ENCODE data around the gene MCAT. TPM values are rescaled to one million over a fixed set of nuclear protein-coding genes. Genes with fewer than 3 reads are reported as not detected.

MCAT gene
- total RNA-seq, 4 donors from 2014 or later, result 15.8 to 21.7 (median 19.2) TPM

GRCh38 chr22:43172191-43172590, 29.0 kb upstream of the MCAT start:
- H3K36me3 ChIP-seq, result peaks cover 0 to 99% of the 10 kb centered on the region in 2 donors
- no peak overlapping the region for H3K27ac ChIP-seq
- no peaks in the 10 kb centered on the region for H3K27me3 ChIP-seq
- H3K4me1 ChIP-seq, result no peaks in the 10 kb centered on the region
- 80 to 100% methylated on average over 2 of the region's 19 CpGs for WGBS, 2 donors (ENCODE audit: low coverage in 1 of 2)
- TF ChIP-seq EP300 (IDR thresholded peaks at IDR 0.05) (no peak), POLR2A (IDR thresholded peaks at IDR 0.05) (no peak), POLR2AphosphoS5 (IDR thresholded peaks at IDR 0.05) (no peak), CTCF (IDR thresholded peaks at IDR 0.05) (no peak)
- no peak for ATAC-seq
- no peak overlapping the region for H3K4me3 ChIP-seq
- H3K9me3 ChIP-seq, result no peaks in the 10 kb centered on the region

- no peak overlapping the region for H3K4me3 ChIP-seq
- H3K27ac ChIP-seq, result no peak overlapping the region
- no peak for ATAC-seq
- no peaks in the 10 kb centered on the region for H3K9me3 ChIP-seq
- no peak for TF ChIP-seq POLR2A (IDR thresholded peaks at IDR 0.05)
- no peak for TF ChIP-seq EP300 (IDR thresholded peaks at IDR 0.05)
- TF ChIP-seq POLR2AphosphoS5 (IDR thresholded peaks at IDR 0.05), result no peak
- no peak for TF ChIP-seq CTCF (IDR thresholded peaks at IDR 0.05)
- 100% methylated on average over 1 of the region's 12 CpGs; no CpG with 5 or more reads in 1 of the 2 donors for WGBS, 2 donors (ENCODE audit: low coverage in 1 of 2)
- no peaks in the 10 kb centered on the region for H3K4me1 ChIP-seq
- H3K27me3 ChIP-seq, result no peaks in the 10 kb centered on the region
- H3K36me3 ChIP-seq, result peaks cover 0 to 100% of the 10 kb centered on the region in 2 donors
Measured at GRCh38 chr22:43171607-43172006, 28.4 kb upstream of the MCAT start.

- H3K4me1 ChIP-seq, result no peaks in the 10 kb centered on the region
- no peaks in the 10 kb centered on the region for H3K9me3 ChIP-seq
- no peak for ATAC-seq
- TF ChIP-seq CTCF (IDR thresholded peaks at IDR 0.05) (no peak), POLR2A (IDR thresholded peaks at IDR 0.05) (no peak), POLR2AphosphoS5 (IDR thresholded peaks at IDR 0.05) (no peak)
- peaks cover 0 to 99% of the 10 kb centered on the region in 2 donors for H3K36me3 ChIP-seq
- no peaks in the 10 kb centered on the region for H3K27me3 ChIP-seq
- H3K27ac ChIP-seq, result no peak overlapping the region
- no peak overlapping the region for H3K4me3 ChIP-seq
- 90 to 94% methylated on average over 3 to 6 of the region's 14 CpGs for WGBS, 2 donors (ENCODE audit: low coverage in 1 of 2)
Measured at GRCh38 chr22:43171019-43171491, 27.9 kb upstream of the MCAT start.

GRCh38 chr22:43170131-43170480, 26.9 kb upstream of the MCAT start:
- Histone ChIP-seq H3K9me3 (no peaks in the 10 kb centered on the region), H3K27me3 (no peaks in the 10 kb centered on the region), H3K4me3 (no peak overlapping the region), H3K4me1 (peaks cover 0 to 2% (median 0%) of the 10 kb centered on the region in 3 donors), H3K27ac (no peak overlapping the region), H3K36me3 (peaks cover 0 to 90% of the 10 kb centered on the region in 2 donors)
- no peak for ATAC-seq
- WGBS, 2 donors (ENCODE audit: low coverage in 1 of 2), result 89% methylated on average over 3 of the region's 9 CpGs; no CpG with 5 or more reads in 1 of the 2 donors
- TF ChIP-seq POLR2AphosphoS5 (IDR thresholded peaks at IDR 0.05) (no peak), POLR2A (IDR thresholded peaks at IDR 0.05) (no peak), EP300 (IDR thresholded peaks at IDR 0.05) (no peak), CTCF (IDR thresholded peaks at IDR 0.05) (no peak)

- WGBS, 2 donors (ENCODE audit: low coverage in 1 of 2), result 88% methylated on average over 5 of the region's 23 CpGs; no CpG with 5 or more reads in 1 of the 2 donors
- peaks cover 0 to 84% of the 10 kb centered on the region in 2 donors for H3K36me3 ChIP-seq
Measured at GRCh38 chr22:43169310-43170130, 26.3 kb upstream of the MCAT start.

More at GRCh38 chr22:43169310-43170130, 26.3 kb upstream of the MCAT start:
- TF ChIP-seq POLR2A (IDR thresholded peaks at IDR 0.05) (no peak), POLR2AphosphoS5 (IDR thresholded peaks at IDR 0.05) (no peak), CTCF (IDR thresholded peaks at IDR 0.05) (no peak), EP300 (IDR thresholded peaks at IDR 0.05) (no peak)
- no peak for ATAC-seq
- H3K27me3 ChIP-seq, result no peaks in the 10 kb centered on the region
- H3K9me3 ChIP-seq, result no peaks in the 10 kb centered on the region
- H3K4me3 ChIP-seq, result no peak overlapping the region
- no peak overlapping the region for H3K27ac ChIP-seq
- peaks cover 0 to 8% (median 0%) of the 10 kb centered on the region in 3 donors for H3K4me1 ChIP-seq

All from gastroesophageal sphincter (tissue), 4 donors.